CD14-positive monocyte (primary cell): ENCODE measurements around the gene KCNG2. TPM values are rescaled to one million over a fixed set of nuclear protein-coding genes. Genes with fewer than 3 reads are reported as not detected.

Experiments
- DNase-seq, 3 donors: peaks; one replicate each; pipeline ENCODE4 v3.0.0-alpha.2; 2011 to 2022
- H2AFZ ChIP-seq: 2 replicates; pipeline ENCODE4 v1.6.0; 2012; ENCODE audit warnings: mild to moderate bottlenecking, low read depth, low read length, inconsistent platforms; ENCODE audit not compliant: insufficient read depth, poor library complexity, severe bottlenecking
- H3K27ac ChIP-seq, 2 donors: 1 replicate in 1 of 2; 2 replicates in 1 of 2; pipeline ENCODE4 v1.5.1; 2012 to 2013; ENCODE audit warnings: low read length in 2 of 2, control low read depth in 1 of 2, inconsistent platforms in 1 of 2, low read depth in 1 of 2, mild to moderate bottlenecking in 1 of 2
- H3K27me3 ChIP-seq, 2 donors: one replicate each; pipeline versions ENCODE4 v1.6.0 to v1.6.1; 2011 to 2013; ENCODE audit warnings: low read length in 2 of 2; ENCODE audit not compliant: control insufficient read depth in 2 of 2, insufficient read depth in 2 of 2
- H3K36me3 ChIP-seq, 2 donors: replicated peaks in 1 of 2; 1 replicate in 1 of 2; 2 replicates in 1 of 2; pipeline versions ENCODE4 v1.5.1 to v1.6.1; 2012 to 2013; ENCODE audit warnings: low read length in 2 of 2, control low read depth in 1 of 2, inconsistent platforms in 1 of 2, mild to moderate bottlenecking in 1 of 2; ENCODE audit not compliant: insufficient read depth in 2 of 2, control insufficient read depth in 1 of 2
- H3K4me1 ChIP-seq, 2 donors: 1 replicate in 1 of 2; 2 replicates in 1 of 2; pipeline versions ENCODE4 v1.5.1 to v1.6.1; 2012 to 2013; ENCODE audit warnings: low read length in 2 of 2, control low read depth in 1 of 2, inconsistent platforms in 1 of 2, mild to moderate bottlenecking in 1 of 2, moderate library complexity in 1 of 2; ENCODE audit not compliant: insufficient read depth in 2 of 2, control insufficient read depth in 1 of 2
- H3K4me2 ChIP-seq: replicated peaks from 2 replicates; pipeline ENCODE3; 2012; ENCODE audit warnings: low read length, moderate library complexity, mild to moderate bottlenecking; ENCODE audit not compliant: poor library complexity, severe bottlenecking; ENCODE audit errors: extremely low read depth
- H3K4me3 ChIP-seq, 3 experiments: fragments of 200-600 bp in 1 of 3; sonication (generic) in 1 of 3; replicated peaks in 1 of 3; 1 replicate in 2 of 3; 2 replicates in 1 of 3; pipeline ENCODE4 v1.5.1; 2011 to 2013; ENCODE audit warnings: low read length in 3 of 3, mild to moderate bottlenecking in 3 of 3, control low read depth in 2 of 3, low read depth in 2 of 3, inconsistent platforms in 1 of 3, moderate library complexity in 1 of 3
- H3K79me2 ChIP-seq: 2 replicates; pipeline ENCODE4 v1.6.0; 2012; ENCODE audit warnings: mild to moderate bottlenecking, control low read depth, inconsistent platforms, low read length, moderate library complexity; ENCODE audit not compliant: insufficient read depth
- H3K9ac ChIP-seq: 2 replicates; pipeline ENCODE4 v1.6.0; 2017; ENCODE audit warnings: low read length, mild to moderate bottlenecking; ENCODE audit not compliant: insufficient read depth, poor library complexity, severe bottlenecking
- H3K9me3 ChIP-seq, 2 donors: replicated peaks in 1 of 2; 1 replicate in 1 of 2; 2 replicates in 1 of 2; pipeline versions ENCODE4 v1.5.1 to v1.6.1; 2012 to 2013; ENCODE audit warnings: low read length in 2 of 2, control low read depth in 1 of 2; ENCODE audit not compliant: control insufficient read depth in 1 of 2, insufficient read depth in 1 of 2
- H4K20me1 ChIP-seq: 2 replicates; pipeline ENCODE4 v1.6.0; 2012; ENCODE audit warnings: mild to moderate bottlenecking, low read length, control low read depth, moderate library complexity; ENCODE audit not compliant: insufficient read depth
- H3K27ac Mint-ChIP-seq, 7 donors: one replicate each; pipeline ENCODE4 v1.8.0; 2020; ENCODE audit warnings: mild to moderate bottlenecking in 7 of 7, mixed read lengths in 7 of 7, moderate library complexity in 6 of 7, inconsistent platforms in 2 of 7
- H3K27me3 Mint-ChIP-seq, 3 donors: one replicate each; pipeline ENCODE4 v1.8.0; 2021 to 2022; ENCODE audit warnings: low read depth in 3 of 3, mild to moderate bottlenecking in 3 of 3, mixed read lengths in 3 of 3, moderate library complexity in 3 of 3, inconsistent platforms in 1 of 3
- H3K36me3 Mint-ChIP-seq, 2 donors: one replicate each; pipeline ENCODE4 v1.8.0; 2020; ENCODE audit warnings: mixed read lengths in 2 of 2, inconsistent platforms in 1 of 2, mild to moderate bottlenecking in 1 of 2
- H3K4me1 Mint-ChIP-seq: one replicate; pipeline ENCODE4 v1.8.0; 2020; ENCODE audit warnings: mild to moderate bottlenecking, mixed read lengths
- H3K4me3 Mint-ChIP-seq, 2 donors: one replicate each; pipeline ENCODE4 v1.8.0; 2020; ENCODE audit warnings: mild to moderate bottlenecking in 2 of 2, mixed read lengths in 2 of 2, moderate library complexity in 1 of 2
- H3K9me3 Mint-ChIP-seq, 7 donors: one replicate each; pipeline ENCODE4 v1.8.0; 2020 to 2022; ENCODE audit warnings: mixed read lengths in 7 of 7, mild to moderate bottlenecking in 6 of 7, moderate library complexity in 6 of 7, inconsistent platforms in 2 of 7
- WGBS: methylation state at CpG from one replicate; pipeline ENCODE4 v1.1.5; 2013; ENCODE audit warnings: missing lambda C conversion rate; ENCODE audit not compliant: insufficient coverage; 5-methylcytosine and 5-hydroxymethylcytosine counted together
- intact Hi-C, 2 donors: fragments of 100-400 bp; cut with micrococcal nuclease; formaldehyde crosslinking; loops; one replicate each; pipeline versions ENCODE4 v1.15.0 to v1.15.1; 2023
- polyA plus RNA-seq, 3 donors: library from polyadenylated mRNA; depleted of rRNA in 1 of 3; unstranded in 2 of 3; stranded (reverse) in 1 of 3; fragments of 300-500 nt in 2 of 3; fragments of >200 nt in 1 of 3; fragmentation: Illumina TruSeq in 2 of 3; gene quantifications; 1 replicate in 2 of 3; 2 replicates in 1 of 3; pipeline ENCODE4 v1.2.3, GENCODE V29; 2012 to 2021
- TF ChIP-seq, protein P1 (sequence below): fragments of 200-600 bp; IDR thresholded peaks from one replicate; pipeline ENCODE4 v1.8.0; 2022; ENCODE audit warnings: antibody characterized with exemption, mild to moderate bottlenecking

KCNG2 gene
- polyA plus RNA-seq, 3 donors: 0.04 TPM; not detected in 2

- Histone ChIP-seq H3K79me2 (peaks cover 50% of the 10 kb centered on the region), H3K36me3 (peaks cover 49 to 76% of the 10 kb centered on the region in 2 donors), H3K4me2 (no peak overlapping the region), H4K20me1 (peaks cover 57% of the 10 kb centered on the region), H3K27ac (no peak overlapping the region), H3K9me3 (peaks cover 40 to 64% of the 10 kb centered on the region in 2 donors), H3K4me1 (no peaks in the 10 kb centered on the region), H3K4me3 (no peak overlapping the region), H2AFZ (no peak overlapping the region), H3K27me3 (no peaks in the 10 kb centered on the region), H3K9ac (no peak overlapping the region)
- Mint-ChIP-seq H3K36me3 (peaks cover 64 to 78% of the 10 kb centered on the region in 2 donors), H3K9me3 (peaks cover 42 to 58% (median 50%) of the 10 kb centered on the region in 7 donors), H3K27ac (no peak overlapping the region), H3K4me1 (no peaks in the 10 kb centered on the region), H3K4me3 (no peak overlapping the region), H3K27me3 (peaks cover 0 to 1% (median 0%) of the 10 kb centered on the region in 3 donors)
- intact Hi-C loops: no loop called here
- DNase-seq: no peak
- TF ChIP-seq, protein P1, sequence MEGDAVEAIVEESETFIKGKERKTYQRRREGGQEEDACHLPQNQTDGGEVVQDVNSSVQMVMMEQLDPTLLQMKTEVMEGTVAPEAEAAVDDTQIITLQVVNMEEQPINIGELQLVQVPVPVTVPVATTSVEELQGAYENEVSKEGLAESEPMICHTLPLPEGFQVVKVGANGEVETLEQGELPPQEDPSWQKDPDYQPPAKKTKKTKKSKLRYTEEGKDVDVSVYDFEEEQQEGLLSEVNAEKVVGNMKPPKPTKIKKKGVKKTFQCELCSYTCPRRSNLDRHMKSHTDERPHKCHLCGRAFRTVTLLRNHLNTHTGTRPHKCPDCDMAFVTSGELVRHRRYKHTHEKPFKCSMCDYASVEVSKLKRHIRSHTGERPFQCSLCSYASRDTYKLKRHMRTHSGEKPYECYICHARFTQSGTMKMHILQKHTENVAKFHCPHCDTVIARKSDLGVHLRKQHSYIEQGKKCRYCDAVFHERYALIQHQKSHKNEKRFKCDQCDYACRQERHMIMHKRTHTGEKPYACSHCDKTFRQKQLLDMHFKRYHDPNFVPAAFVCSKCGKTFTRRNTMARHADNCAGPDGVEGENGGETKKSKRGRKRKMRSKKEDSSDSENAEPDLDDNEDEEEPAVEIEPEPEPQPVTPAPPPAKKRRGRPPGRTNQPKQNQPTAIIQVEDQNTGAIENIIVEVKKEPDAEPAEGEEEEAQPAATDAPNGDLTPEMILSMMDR: no peak
- 94% methylated on average over 21 of the region's 26 CpGs for WGBS
Observed at GRCh38 chr18:79923896-79924585, 126.3 kb downstream of the KCNG2 start.

GRCh38 chr18:79924814-79925731 lies 127.3 kb downstream of the KCNG2 start:
- peak overlapping the region in 2 of 7 donors; percentile 30 to 40 for H3K27ac Mint-ChIP-seq
- 97% methylated on average over 19 of the region's 25 CpGs for WGBS
- Histone ChIP-seq H3K79me2 (peaks cover 59% of the 10 kb centered on the region), H4K20me1 (peaks cover 65% of the 10 kb centered on the region), H3K4me3 (no peak overlapping the region), H2AFZ (no peak overlapping the region), H3K9ac (no peak overlapping the region), H3K4me1 (no peaks in the 10 kb centered on the region), H3K9me3 (peaks cover 47 to 68% of the 10 kb centered on the region in 2 donors), H3K27ac (no peak overlapping the region), H3K4me2 (no peak overlapping the region), H3K36me3 (peaks cover 56 to 82% of the 10 kb centered on the region in 2 donors), H3K27me3 (no peaks in the 10 kb centered on the region)
- no peak overlapping the region for H3K4me3 Mint-ChIP-seq
- peaks cover 0 to 1% (median 0%) of the 10 kb centered on the region in 3 donors for H3K27me3 Mint-ChIP-seq
- intact Hi-C loops: no loop called here
- peaks cover 71 to 85% of the 10 kb centered on the region in 2 donors for H3K36me3 Mint-ChIP-seq
- DNase-seq: no peak
- TF ChIP-seq, protein P1: no peak
- H3K9me3 Mint-ChIP-seq: peaks cover 49 to 64% (median 58%) of the 10 kb centered on the region in 7 donors
- H3K4me1 Mint-ChIP-seq: no peaks in the 10 kb centered on the region
